HG02970 (cell line): ENCODE data around the gene SPDYE17.
"Not testable (repeated sequence)": the region's sequence is repeated elsewhere in the genome, so short reads cannot be mapped to it uniquely, and the experiment has no call there.

ENCODE experiments used
- ATAC-seq: cut with Tn5 transposase; IDR thresholded peaks from one replicate; pipeline ENCODE4 v1.9.1; 2021; ENCODE audit warnings: mild to moderate bottlenecking, moderate library complexity, moderate number of reproducible peaks; ENCODE audit not compliant: unreplicated experiment, low FRiP score

SPDYE17 gene

DNA sequence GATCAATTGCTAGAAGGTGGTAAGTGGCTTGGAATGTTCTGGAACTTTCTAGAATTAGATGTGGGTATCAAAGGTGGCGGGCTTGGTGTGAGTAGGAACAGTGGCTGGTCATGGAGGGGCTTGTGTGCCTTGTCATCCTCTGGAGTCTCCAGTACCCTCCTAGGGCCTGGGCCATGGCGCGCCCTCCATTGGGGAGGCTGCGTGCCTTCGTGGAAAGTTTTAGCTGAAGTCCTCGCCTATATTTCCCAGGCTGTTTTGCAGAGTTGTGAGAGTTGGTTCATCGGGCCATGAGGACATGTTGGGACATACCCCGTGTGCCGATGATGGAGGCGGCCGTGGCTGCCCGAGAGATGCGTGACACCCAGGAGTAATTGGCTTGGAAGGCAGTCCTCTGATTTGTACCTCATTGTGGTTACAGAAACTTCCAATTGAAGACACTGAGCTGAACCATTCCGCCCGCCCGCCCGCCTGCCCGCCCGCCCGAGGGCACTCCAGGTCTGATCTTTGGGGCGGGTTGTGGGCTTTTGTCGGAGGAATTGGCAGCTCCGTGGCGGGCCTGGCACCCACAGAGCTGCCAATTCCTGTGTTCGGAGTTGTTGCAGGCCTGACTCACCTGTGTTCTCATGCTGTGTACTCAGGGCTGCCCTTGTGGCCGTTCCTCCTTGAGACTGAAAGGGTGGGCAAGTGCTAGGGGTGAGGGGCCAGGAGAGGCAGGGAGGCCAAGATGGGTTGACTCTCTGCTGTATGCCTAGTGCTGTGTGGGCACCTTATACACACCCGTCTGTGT, 57.2 kb downstream of the SPDYE17 start:
- ATAC-seq, result not testable (repeated sequence)

DNA sequence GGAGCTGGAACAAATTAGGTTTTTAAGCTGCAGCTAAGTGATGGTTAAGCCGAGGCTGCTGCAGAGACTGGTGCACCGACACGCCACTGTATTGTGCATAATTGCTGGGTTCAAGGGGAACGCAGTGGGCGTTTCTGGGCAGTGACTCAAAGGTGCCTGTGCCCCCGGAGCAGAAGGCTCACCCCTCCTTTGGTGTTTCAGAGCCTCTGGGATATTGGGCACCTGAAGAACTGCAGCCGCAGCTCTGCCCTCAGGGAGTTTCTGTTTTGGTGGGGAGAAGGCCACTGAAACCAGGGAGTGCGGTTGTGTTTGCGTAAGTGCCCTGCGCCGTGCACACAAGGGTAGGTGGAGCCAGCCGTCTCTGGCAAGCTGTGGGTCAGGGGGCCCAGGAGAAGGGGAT, 57.8 kb downstream of the SPDYE17 start:
- not testable (repeated sequence) for ATAC-seq

GRCh38 chr7:76972391-76972790, 59.8 kb downstream of the SPDYE17 start:
- ATAC-seq, result not testable (repeated sequence)
